Panc1 (cell line): ENCODE results near the gene EMC8. TPM values are rescaled to one million over a fixed set of nuclear protein-coding genes. Genes with fewer than 3 reads are reported as not detected.

ENCODE experiments used
- ATAC-seq: fragments of 200-7000 bp; cut with Tn5 transposase; 2 replicates; pipeline ENCODE4 v1.9.1; 2020; ENCODE audit warnings: mild to moderate bottlenecking, moderate library complexity
- BruUV-seq: library from RNA; stranded (reverse); fragments of 400-500 nt; replicated peaks from 2 replicates; lab custom pipeline; 2021; lab: Mats Ljungman, UMichigan
- CTCF ChIA-PET: fragments of 300-600 bp; sonication (Branson Sonifier 250); formaldehyde crosslinking; loops from one replicate; lab custom pipeline; 2022; ENCODE audit warnings: antibody characterized with exemption; lab: Charles Lee
- POLR2A ChIA-PET: fragments of 300-600 bp; sonication (Branson Sonifier 250); formaldehyde crosslinking; loops from one replicate; lab custom pipeline; 2022; ENCODE audit warnings: antibody characterized with exemption; lab: Charles Lee
- DNase-seq: peaks from one replicate; pipeline ENCODE4 v3.0.0-alpha.2; 2010; ENCODE audit warnings: low read depth, low spot score
- H3K27ac ChIP-seq: 2 replicates; pipeline ENCODE4 v1.5.1; 2011; ENCODE audit warnings: mild to moderate bottlenecking, low read length, inconsistent platforms
- H3K27me3 ChIP-seq: fragments of 200-500 bp; sonication (Bioruptor generic); 2 replicates; pipeline ENCODE4 v1.6.0; 2014; ENCODE audit warnings: low read length, inconsistent platforms; ENCODE audit not compliant: control insufficient read depth, insufficient read depth
- H3K36me3 ChIP-seq: fragments of 200-500 bp; sonication (Bioruptor generic); 2 replicates; pipeline ENCODE4 v1.5.1; 2014; ENCODE audit warnings: inconsistent platforms, mild to moderate bottlenecking, low read length, moderate library complexity; ENCODE audit not compliant: control insufficient read depth, insufficient read depth
- H3K4me1 ChIP-seq: 2 replicates; pipeline ENCODE4 v1.5.1; 2011; ENCODE audit warnings: inconsistent platforms, mild to moderate bottlenecking, low read length, moderate library complexity; ENCODE audit not compliant: control insufficient read depth, insufficient read depth
- H3K4me3 ChIP-seq, 2 experiments: 2 replicates each; pipeline ENCODE4 v1.5.1; 2011 to 2012; ENCODE audit warnings: low read depth in 2 of 2, low read length in 2 of 2, mild to moderate bottlenecking in 2 of 2, inconsistent platforms in 1 of 2, moderate library complexity in 1 of 2
- H3K9me3 ChIP-seq: fragments of 200-500 bp; sonication (Bioruptor generic); 2 replicates; pipeline ENCODE4 v1.5.1; 2014; ENCODE audit warnings: low read depth, mild to moderate bottlenecking, inconsistent platforms, low read length, moderate library complexity; ENCODE audit not compliant: control insufficient read depth, insufficient read depth
- POLR2AphosphoS5 ChIP-seq: IDR thresholded peaks from 2 replicates; pipeline ENCODE4 v1.6.1; 2012; ENCODE audit warnings: mild to moderate bottlenecking, low read depth, low read length, moderate library complexity
- SIN3A ChIP-seq: IDR thresholded peaks from 2 replicates; pipeline ENCODE4 v1.6.1; 2012; ENCODE audit warnings: low read depth, mild to moderate bottlenecking, low read length, moderate library complexity, borderline replicate concordance; ENCODE audit not compliant: insufficient read depth
- TCF7L2 ChIP-seq: IDR thresholded peaks from 2 replicates; pipeline ENCODE4 v1.6.1; 2011; ENCODE audit warnings: mild to moderate bottlenecking, low read depth, low read length, inconsistent platforms
- in situ Hi-C: cut with HindIII; loops from 2 replicates; pipeline ENCODE4 v1.10.0; 2016; ENCODE audit warnings: low sequenced_read_pairs, low pct_unique_long_range_greater_than_20kb
- intact Hi-C: fragments of 100-400 bp; cut with micrococcal nuclease; formaldehyde crosslinking; loops from one replicate; pipeline ENCODE4 v1.10.0; 2022; ENCODE audit not compliant: unreplicated experiment
- total RNA-seq: library from RNA; stranded (reverse); gene quantifications from one replicate; pipeline ENCODE4 v1.2.1, GENCODE V29; 2021; ENCODE audit not compliant: unreplicated experiment
- TF ChIP-seq, protein P1 (sequence below): fragments of 450-650 bp; IDR thresholded peaks from 2 replicates; pipeline ENCODE4 v1.5.1; 2017; ENCODE audit warnings: mild to moderate bottlenecking
- TF ChIP-seq, protein P2 (sequence below), 2 experiments: IDR thresholded peaks; 2 replicates each; pipeline ENCODE4 v1.6.1; 2011 to 2012; ENCODE audit warnings: low read depth in 2 of 2, control low read depth in 1 of 2, low read length in 1 of 2, mild to moderate bottlenecking in 1 of 2, moderate library complexity in 1 of 2; ENCODE audit not compliant: insufficient read depth in 1 of 2

EMC8 gene
- total RNA-seq, 1 experiment from 2014 or later = 39.1 TPM

- no peak for DNase-seq
- TF ChIP-seq POLR2AphosphoS5 = no peak
- TF ChIP-seq SIN3A = no peak
- TF ChIP-seq, protein P1, sequence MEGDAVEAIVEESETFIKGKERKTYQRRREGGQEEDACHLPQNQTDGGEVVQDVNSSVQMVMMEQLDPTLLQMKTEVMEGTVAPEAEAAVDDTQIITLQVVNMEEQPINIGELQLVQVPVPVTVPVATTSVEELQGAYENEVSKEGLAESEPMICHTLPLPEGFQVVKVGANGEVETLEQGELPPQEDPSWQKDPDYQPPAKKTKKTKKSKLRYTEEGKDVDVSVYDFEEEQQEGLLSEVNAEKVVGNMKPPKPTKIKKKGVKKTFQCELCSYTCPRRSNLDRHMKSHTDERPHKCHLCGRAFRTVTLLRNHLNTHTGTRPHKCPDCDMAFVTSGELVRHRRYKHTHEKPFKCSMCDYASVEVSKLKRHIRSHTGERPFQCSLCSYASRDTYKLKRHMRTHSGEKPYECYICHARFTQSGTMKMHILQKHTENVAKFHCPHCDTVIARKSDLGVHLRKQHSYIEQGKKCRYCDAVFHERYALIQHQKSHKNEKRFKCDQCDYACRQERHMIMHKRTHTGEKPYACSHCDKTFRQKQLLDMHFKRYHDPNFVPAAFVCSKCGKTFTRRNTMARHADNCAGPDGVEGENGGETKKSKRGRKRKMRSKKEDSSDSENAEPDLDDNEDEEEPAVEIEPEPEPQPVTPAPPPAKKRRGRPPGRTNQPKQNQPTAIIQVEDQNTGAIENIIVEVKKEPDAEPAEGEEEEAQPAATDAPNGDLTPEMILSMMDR = no peak
- TF ChIP-seq, protein P2, sequence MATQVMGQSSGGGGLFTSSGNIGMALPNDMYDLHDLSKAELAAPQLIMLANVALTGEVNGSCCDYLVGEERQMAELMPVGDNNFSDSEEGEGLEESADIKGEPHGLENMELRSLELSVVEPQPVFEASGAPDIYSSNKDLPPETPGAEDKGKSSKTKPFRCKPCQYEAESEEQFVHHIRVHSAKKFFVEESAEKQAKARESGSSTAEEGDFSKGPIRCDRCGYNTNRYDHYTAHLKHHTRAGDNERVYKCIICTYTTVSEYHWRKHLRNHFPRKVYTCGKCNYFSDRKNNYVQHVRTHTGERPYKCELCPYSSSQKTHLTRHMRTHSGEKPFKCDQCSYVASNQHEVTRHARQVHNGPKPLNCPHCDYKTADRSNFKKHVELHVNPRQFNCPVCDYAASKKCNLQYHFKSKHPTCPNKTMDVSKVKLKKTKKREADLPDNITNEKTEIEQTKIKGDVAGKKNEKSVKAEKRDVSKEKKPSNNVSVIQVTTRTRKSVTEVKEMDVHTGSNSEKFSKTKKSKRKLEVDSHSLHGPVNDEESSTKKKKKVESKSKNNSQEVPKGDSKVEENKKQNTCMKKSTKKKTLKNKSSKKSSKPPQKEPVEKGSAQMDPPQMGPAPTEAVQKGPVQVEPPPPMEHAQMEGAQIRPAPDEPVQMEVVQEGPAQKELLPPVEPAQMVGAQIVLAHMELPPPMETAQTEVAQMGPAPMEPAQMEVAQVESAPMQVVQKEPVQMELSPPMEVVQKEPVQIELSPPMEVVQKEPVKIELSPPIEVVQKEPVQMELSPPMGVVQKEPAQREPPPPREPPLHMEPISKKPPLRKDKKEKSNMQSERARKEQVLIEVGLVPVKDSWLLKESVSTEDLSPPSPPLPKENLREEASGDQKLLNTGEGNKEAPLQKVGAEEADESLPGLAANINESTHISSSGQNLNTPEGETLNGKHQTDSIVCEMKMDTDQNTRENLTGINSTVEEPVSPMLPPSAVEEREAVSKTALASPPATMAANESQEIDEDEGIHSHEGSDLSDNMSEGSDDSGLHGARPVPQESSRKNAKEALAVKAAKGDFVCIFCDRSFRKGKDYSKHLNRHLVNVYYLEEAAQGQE (IDR thresholded peaks at IDR 0.05; ENCODE audit: insufficient read depth in 1 of 2, low read depth in 2 of 2, low read length in 1 of 2) = no peak
- TF ChIP-seq TCF7L2 = no peak
- ATAC-seq = no peak
- CTCF ChIA-PET = no interaction called here
- no peaks in the 10 kb centered on the region for H3K27me3 ChIP-seq
- H3K9me3 ChIP-seq = no peaks in the 10 kb centered on the region
- intact Hi-C loops = no loop called here
- no TSS peak for BruUV-seq
- in situ Hi-C loops = no loop called here
- POLR2A ChIA-PET = no interaction called here
- no peak overlapping the region for H3K27ac ChIP-seq
- no peak overlapping the region for H3K4me3 ChIP-seq
- no peaks in the 10 kb centered on the region; the same call in 1 of the 2 replicates for H3K36me3 ChIP-seq
- H3K4me1 ChIP-seq = no peaks in the 10 kb centered on the region
Measured at GRCh38 chr16:85785927-85786326, 13.4 kb downstream of the EMC8 start.

DNA sequence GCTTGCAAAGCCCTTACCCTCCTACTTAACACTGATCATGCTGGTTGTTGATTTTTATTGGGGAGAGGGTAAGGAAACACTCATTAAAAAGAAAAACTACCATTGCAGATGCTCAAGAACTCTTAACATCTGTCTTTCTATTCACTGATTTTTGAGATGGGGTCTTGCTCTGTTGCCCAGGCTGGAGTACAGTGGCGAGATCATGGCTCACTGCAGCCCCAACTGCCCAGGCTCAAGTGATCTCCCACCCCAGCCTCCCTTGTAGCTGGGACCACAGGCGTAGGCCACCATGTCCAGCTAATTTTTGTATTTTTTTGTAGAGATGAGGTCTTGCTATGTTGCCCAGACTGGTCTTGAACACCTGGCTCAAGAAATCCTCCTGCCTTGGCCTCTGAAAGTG, 14.5 kb downstream of the EMC8 start:
- Histone ChIP-seq H3K4me1 (no peaks in the 10 kb centered on the region), H3K36me3 (no peaks in the 10 kb centered on the region; the same call in 1 of the 2 replicates), H3K27me3 (no peaks in the 10 kb centered on the region), H3K4me3 (no peak overlapping the region), H3K9me3 (no peaks in the 10 kb centered on the region), H3K27ac (no peak overlapping the region)
- BruUV-seq = no TSS peak
- no peak for DNase-seq
- CTCF ChIA-PET = no interaction called here
- in situ Hi-C loops = no loop called here
- intact Hi-C loops = no loop called here
- POLR2A ChIA-PET = no interaction called here
- ATAC-seq = no peak
- TF ChIP-seq POLR2AphosphoS5 = no peak
- TF ChIP-seq TCF7L2 = no peak
- TF ChIP-seq, protein P2 (IDR thresholded peaks at IDR 0.05; ENCODE audit: insufficient read depth in 1 of 2, low read depth in 2 of 2, low read length in 1 of 2) = no peak
- TF ChIP-seq SIN3A = no peak
- TF ChIP-seq, protein P1 = no peak
